Left ventricle myocardium inferior (tissue), 1 donor: ENCODE data around the gene ANP32B. TPM values are rescaled to one million over a fixed set of nuclear protein-coding genes. Genes with fewer than 3 reads are reported as not detected.
"Not testable (repeated sequence)": the region's sequence is repeated elsewhere in the genome, so short reads cannot be mapped to it uniquely, and the experiment has no call there.

Experiments
- DNase-seq: peaks from one replicate; pipeline ENCODE4 v3.0.0-alpha.2; 2020
- H3K27ac ChIP-seq: fragments of 200-600 bp; replicated peaks from 2 replicates; pipeline ENCODE4 v1.8.0; 2021
- H3K27me3 ChIP-seq: fragments of 200-600 bp; 2 replicates; pipeline ENCODE4 v1.8.0; 2021; ENCODE audit warnings: low read depth
- H3K36me3 ChIP-seq: fragments of 200-600 bp; 2 replicates; pipeline ENCODE4 v1.8.0; 2021
- H3K4me1 ChIP-seq: fragments of 200-600 bp; 2 replicates; pipeline ENCODE4 v1.8.0; 2021
- H3K4me3 ChIP-seq: fragments of 200-600 bp; 2 replicates; pipeline ENCODE4 v1.8.0; 2021; ENCODE audit warnings: mild to moderate bottlenecking, moderate library complexity
- H3K9me3 ChIP-seq: fragments of 200-600 bp; replicated peaks from 2 replicates; pipeline ENCODE4 v1.8.0; 2021
- CTCF ChIP-seq: fragments of 200-600 bp; IDR thresholded peaks from 2 replicates; pipeline ENCODE4 v1.8.0; 2021; ENCODE audit warnings: antibody characterized with exemption, mild to moderate bottlenecking, borderline replicate concordance
- intact Hi-C: fragments of 100-400 bp; cut with micrococcal nuclease; formaldehyde crosslinking; loops from one replicate; pipeline ENCODE4 v1.11.0; 2022
- total RNA-seq: library from RNA; stranded (reverse); fragmentation: NEBNext Ultra II Directional; extraction: Animal tissue kit (Norgen Biotek cat#: 25700); gene quantifications from one replicate; pipeline ENCODE4 v1.2.1, GENCODE V29; 2021
- donor health status: DM: no; HTN: yes; CAD: no; lungs with severe emphysema.

ANP32B gene
- total RNA-seq, 1 donor from 2014 or later: 49.9 TPM

GRCh38 chr9:97940233-97940632, 42.9 kb upstream of the ANP32B start:
- Histone ChIP-seq H3K27me3 (peaks cover 59% of the 10 kb centered on the region), H3K36me3 (no peaks in the 10 kb centered on the region), H3K4me1 (no peaks in the 10 kb centered on the region), H3K27ac (no peak overlapping the region), H3K9me3 (no peaks in the 10 kb centered on the region), H3K4me3 (no peak overlapping the region)
- intact Hi-C loops: no loop called here
- DNase-seq: no peak
- no peak for TF ChIP-seq CTCF

GRCh38 chr9:97940741-97941140, 42.4 kb upstream of the ANP32B start:
- Histone ChIP-seq H3K4me1 (no peaks in the 10 kb centered on the region), H3K27ac (no peak overlapping the region), H3K36me3 (no peaks in the 10 kb centered on the region), H3K4me3 (no peak overlapping the region), H3K27me3 (peaks cover 58% of the 10 kb centered on the region), H3K9me3 (no peaks in the 10 kb centered on the region)
- no peak for TF ChIP-seq CTCF
- intact Hi-C loops: no loop called here
- no peak for DNase-seq

GRCh38 chr9:97941323-97941722, 41.8 kb upstream of the ANP32B start:
- Histone ChIP-seq H3K9me3 (no peaks in the 10 kb centered on the region), H3K27ac (no peak overlapping the region), H3K36me3 (no peaks in the 10 kb centered on the region), H3K4me3 (no peak overlapping the region), H3K4me1 (no peaks in the 10 kb centered on the region), H3K27me3 (peaks cover 53% of the 10 kb centered on the region)
- no peak for TF ChIP-seq CTCF
- no peak for DNase-seq
- intact Hi-C loops: no loop called here

GRCh38 chr9:97943308-97943855, 39.8 kb upstream of the ANP32B start:
- TF ChIP-seq CTCF: no peak
- intact Hi-C loops: no loop called here
- peaks cover 33% of the 10 kb centered on the region for H3K27me3 ChIP-seq

GRCh38 chr9:97944612-97945011, 38.5 kb upstream of the ANP32B start:
- Histone ChIP-seq H3K27ac (no peak overlapping the region), H3K27me3 (peaks cover 22% of the 10 kb centered on the region), H3K9me3 (no peaks in the 10 kb centered on the region), H3K36me3 (no peaks in the 10 kb centered on the region), H3K4me1 (no peaks in the 10 kb centered on the region), H3K4me3 (no peak overlapping the region)
- intact Hi-C loops: no loop called here
- no peak for TF ChIP-seq CTCF
- no peak for DNase-seq

More at GRCh38 chr9:97943308-97943855, 39.8 kb upstream of the ANP32B start:
- Histone ChIP-seq H3K9me3 (no peaks in the 10 kb centered on the region), H3K4me1 (no peaks in the 10 kb centered on the region), H3K36me3 (no peaks in the 10 kb centered on the region), H3K4me3 (no peak overlapping the region), H3K27ac (no peak overlapping the region)
- DNase-seq: no peak

- H3K36me3 ChIP-seq, H3K4me3 ChIP-seq, H3K4me1 ChIP-seq, intact Hi-C loops, H3K27ac ChIP-seq, DNase-seq, H3K9me3 ChIP-seq: not testable (repeated sequence)
- H3K27me3 ChIP-seq: peaks cover 31% of the 10 kb centered on the region
Observed at GRCh38 chr9:97945470-97945869, 37.7 kb upstream of the ANP32B start.

- not testable (repeated sequence) for H3K36me3 ChIP-seq
Observed at GRCh38 chr9:97947094-97947493, 36.0 kb upstream of the ANP32B start.

GRCh38 chr9:97950873-97951272, 32.3 kb upstream of the ANP32B start:
- H3K27ac ChIP-seq, H3K9me3 ChIP-seq, intact Hi-C loops, H3K4me1 ChIP-seq, H3K4me3 ChIP-seq, DNase-seq, H3K36me3 ChIP-seq: not testable (repeated sequence)
- peaks cover 16% of the 10 kb centered on the region for H3K27me3 ChIP-seq

More at GRCh38 chr9:97947094-97947493, 36.0 kb upstream of the ANP32B start:
- H3K4me1 ChIP-seq, H3K9me3 ChIP-seq, DNase-seq, H3K4me3 ChIP-seq, H3K27ac ChIP-seq, intact Hi-C loops: not testable (repeated sequence)
- H3K27me3 ChIP-seq: peaks cover 34% of the 10 kb centered on the region
